HEK293 (cell line): ENCODE data around the gene GHITM.

ENCODE experiments used
- CTCF ChIA-PET: fragments of 350-600 bp; formaldehyde crosslinking; extraction: SDS; loops from one replicate; lab custom pipeline; 2021; ENCODE audit warnings: antibody characterized with exemption; lab: Yijun Ruan, JAX
- POLR2A ChIA-PET: fragments of 300-600 bp; formaldehyde crosslinking; extraction: SDS; loops from one replicate; lab custom pipeline; 2020; ENCODE audit warnings: antibody characterized with exemption, inconsistent platforms; lab: Yijun Ruan, JAX
- H3K27ac ChIP-seq: fragments of 200-500 bp; sonication (Bioruptor generic); 2 replicates; pipeline ENCODE4 v1.5.1; 2014; ENCODE audit warnings: low read depth, low read length, control low read depth, inconsistent platforms; ENCODE audit errors: extremely low read depth
- H3K36me3 ChIP-seq, 2 experiments: fragments of 200-500 bp in 1 of 2; sonication (Bioruptor generic) in 1 of 2; 1 replicate in 1 of 2; 2 replicates in 1 of 2; pipeline ENCODE4 v1.5.1; 2014 to 2017; ENCODE audit warnings: inconsistent platforms in 2 of 2, low read length in 2 of 2; ENCODE audit not compliant: control insufficient read depth in 2 of 2, insufficient read depth in 1 of 2
- H3K4me1 ChIP-seq: fragments of 200-500 bp; sonication (Bioruptor generic); 2 replicates; pipeline ENCODE4 v1.5.1; 2014; ENCODE audit warnings: mild to moderate bottlenecking, low read length, inconsistent platforms; ENCODE audit not compliant: control insufficient read depth, insufficient read depth
- H3K4me3 ChIP-seq: 2 replicates; pipeline ENCODE4 v1.5.1; 2011; ENCODE audit warnings: low read depth, mild to moderate bottlenecking, control low read depth, low read length, moderate library complexity
- H3K9me3 ChIP-seq: fragments of 200-500 bp; sonication (Bioruptor generic); 2 replicates; pipeline ENCODE4 v1.5.1; 2014; ENCODE audit warnings: low read depth, low read length, inconsistent platforms; ENCODE audit not compliant: control insufficient read depth, insufficient read depth
- BCL11A ChIP-seq: fragments of 450-650 bp; formaldehyde crosslinking; IDR thresholded peaks from 2 replicates; pipeline ENCODE4 v1.5.1; 2016; ENCODE audit warnings: low read depth, missing biosample characterization, missing genetic modification characterization
- EGR2 ChIP-seq: fragments of 450-650 bp; formaldehyde crosslinking; IDR thresholded peaks from 2 replicates; pipeline ENCODE4 v1.5.1; 2016; ENCODE audit warnings: low read depth, missing biosample characterization, missing genetic modification characterization
- KLF1 ChIP-seq: fragments of 450-650 bp; formaldehyde crosslinking; IDR thresholded peaks from 2 replicates; pipeline ENCODE4 v1.5.1; 2016; ENCODE audit warnings: missing biosample characterization, missing genetic modification characterization
- KLF8 ChIP-seq: fragments of 450-650 bp; formaldehyde crosslinking; IDR thresholded peaks from 2 replicates; pipeline ENCODE4 v1.5.1; 2016; ENCODE audit warnings: missing biosample characterization, missing genetic modification characterization
- MEIS1 ChIP-seq: sonication (generic); formaldehyde crosslinking; IDR thresholded peaks from 2 replicates; pipeline ENCODE4 v1.8.1; 2022; ENCODE audit warnings: missing genetic modification reagents, mild to moderate bottlenecking, borderline replicate concordance
- SCRT2 ChIP-seq: fragments of 450-650 bp; formaldehyde crosslinking; IDR thresholded peaks from 2 replicates; pipeline ENCODE4 v1.5.1; 2016; ENCODE audit warnings: missing biosample characterization, missing genetic modification characterization
- ZBTB17 ChIP-seq: fragments of 450-650 bp; formaldehyde crosslinking; IDR thresholded peaks from 2 replicates; pipeline ENCODE4 v1.5.1; 2016; ENCODE audit warnings: missing biosample characterization, missing genetic modification characterization
- ZBTB21 ChIP-seq: fragments of 450-650 bp; formaldehyde crosslinking; IDR thresholded peaks from 2 replicates; pipeline ENCODE4 v1.5.1; 2017; ENCODE audit warnings: missing biosample characterization, missing genetic modification characterization
- ZFP37 ChIP-seq: fragments of 450-650 bp; formaldehyde crosslinking; IDR thresholded peaks from 2 replicates; pipeline ENCODE4 v1.5.1; 2016; ENCODE audit warnings: missing biosample characterization, missing genetic modification characterization
- ZIC2 ChIP-seq: fragments of 450-650 bp; formaldehyde crosslinking; IDR thresholded peaks from 2 replicates; pipeline ENCODE4 v1.5.1; 2016; ENCODE audit warnings: missing biosample characterization, missing genetic modification characterization
- ZNF175 ChIP-seq: fragments of 450-650 bp; formaldehyde crosslinking; IDR thresholded peaks from 2 replicates; pipeline ENCODE4 v1.5.1; 2016; ENCODE audit warnings: missing biosample characterization, missing genetic modification characterization
- ZNF23 ChIP-seq: fragments of 450-650 bp; formaldehyde crosslinking; IDR thresholded peaks from 2 replicates; pipeline ENCODE4 v1.5.1; 2016; ENCODE audit warnings: missing biosample characterization, missing genetic modification characterization, borderline replicate concordance
- ZNF350 ChIP-seq: fragments of 450-650 bp; formaldehyde crosslinking; IDR thresholded peaks from 2 replicates; pipeline ENCODE4 v1.5.0; 2017; ENCODE audit warnings: missing biosample characterization, mild to moderate bottlenecking, missing genetic modification characterization
- ZNF391 ChIP-seq: fragments of 450-650 bp; formaldehyde crosslinking; IDR thresholded peaks from 2 replicates; pipeline ENCODE4 v1.5.1; 2016; ENCODE audit warnings: low read depth, missing biosample characterization, missing genetic modification characterization, borderline replicate concordance
- ZNF404 ChIP-seq: fragments of 450-650 bp; formaldehyde crosslinking; IDR thresholded peaks from 2 replicates; pipeline ENCODE4 v1.5.1; 2017; ENCODE audit warnings: missing biosample characterization, missing genetic modification characterization
- ZNF561 ChIP-seq: fragments of 450-650 bp; IDR thresholded peaks from 2 replicates; pipeline ENCODE4 v1.5.1; 2018; ENCODE audit warnings: missing biosample characterization, missing genetic modification characterization, borderline replicate concordance
- ZNF585B ChIP-seq: fragments of 450-650 bp; formaldehyde crosslinking; IDR thresholded peaks from 2 replicates; pipeline ENCODE4 v1.5.1; 2016; ENCODE audit warnings: missing biosample characterization, missing genetic modification characterization
- ZNF629 ChIP-seq: fragments of 450-650 bp; formaldehyde crosslinking; IDR thresholded peaks from 2 replicates; pipeline ENCODE4 v1.5.1; 2017; ENCODE audit warnings: missing biosample characterization, missing genetic modification characterization
- ZNF658 ChIP-seq: fragments of 450-650 bp; formaldehyde crosslinking; IDR thresholded peaks from 2 replicates; pipeline ENCODE4; 2016; ENCODE audit warnings: missing biosample characterization, missing genetic modification characterization
- ZNF843 ChIP-seq: fragments of 450-650 bp; formaldehyde crosslinking; IDR thresholded peaks from 2 replicates; pipeline ENCODE4 v1.5.1; 2016; ENCODE audit warnings: missing biosample characterization, missing genetic modification characterization
- ZSCAN16 ChIP-seq: fragments of 450-650 bp; formaldehyde crosslinking; IDR thresholded peaks from 2 replicates; pipeline ENCODE4 v1.5.1; 2016; ENCODE audit warnings: missing biosample characterization, missing genetic modification characterization
- TF ChIP-seq, protein P1 (sequence below): fragments of 450-650 bp; formaldehyde crosslinking; IDR thresholded peaks from 2 replicates; pipeline ENCODE4 v1.5.1; 2017; ENCODE audit warnings: missing biosample characterization, missing genetic modification characterization
- TF ChIP-seq, protein P2 (sequence below): fragments of 450-650 bp; formaldehyde crosslinking; IDR thresholded peaks from 2 replicates; pipeline ENCODE4 v1.5.1; 2016; ENCODE audit warnings: missing biosample characterization, missing genetic modification characterization, borderline replicate concordance
- TF ChIP-seq, protein P3 (sequence below): fragments of 450-650 bp; formaldehyde crosslinking; IDR thresholded peaks from 2 replicates; pipeline ENCODE4 v1.5.1; 2016; ENCODE audit warnings: missing biosample characterization, missing genetic modification characterization, low read depth
- TF ChIP-seq, protein P4 (sequence below): fragments of 450-650 bp; formaldehyde crosslinking; IDR thresholded peaks from 2 replicates; pipeline ENCODE4 v1.5.1; 2016; ENCODE audit warnings: missing biosample characterization, missing genetic modification characterization
- TF ChIP-seq, protein P5 (sequence below): fragments of 450-650 bp; formaldehyde crosslinking; IDR thresholded peaks from 2 replicates; pipeline ENCODE4 v1.5.1; 2017; ENCODE audit warnings: missing biosample characterization, missing genetic modification characterization

GHITM gene

DNA sequence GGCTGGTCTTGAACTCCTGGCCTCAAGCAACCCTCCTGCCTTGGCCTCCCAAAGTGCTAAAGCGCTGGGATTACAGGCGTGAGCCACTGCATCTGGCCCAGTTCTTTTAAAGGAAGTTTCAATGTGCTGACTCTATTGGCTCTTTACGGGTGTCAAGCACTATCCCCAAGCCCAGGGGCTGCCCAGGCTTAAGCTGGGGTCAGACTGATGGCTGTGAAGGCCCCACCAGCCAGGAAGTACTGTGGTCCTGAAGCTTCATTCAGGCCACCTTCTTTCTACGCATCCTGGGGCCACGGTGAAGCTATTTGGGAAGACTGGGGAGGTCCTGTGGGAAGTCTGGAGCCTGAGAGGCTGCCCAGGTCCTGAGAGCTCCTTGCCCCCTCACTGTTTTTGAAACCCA is 42.3 kb downstream of the GHITM start:
- TF ChIP-seq ZNF585B (tag by site-specific recombination) (no peak), MEIS1 (no peak), ZNF843 (tag by site-specific recombination) (no peak), ZBTB21 (tag by site-specific recombination) (no peak), SCRT2 (tag by site-specific recombination) (no peak), ZNF391 (tag by site-specific recombination) (no peak), EGR2 (no peak), ZBTB17 (tag by site-specific recombination) (no peak), ZNF629 (tag by site-specific recombination) (no peak), ZFP37 (no peak), ZNF175 (no peak), ZNF404 (tag by site-specific recombination) (no peak), ZNF350 (tag by site-specific recombination) (no peak)
- TF ChIP-seq, protein P1, sequence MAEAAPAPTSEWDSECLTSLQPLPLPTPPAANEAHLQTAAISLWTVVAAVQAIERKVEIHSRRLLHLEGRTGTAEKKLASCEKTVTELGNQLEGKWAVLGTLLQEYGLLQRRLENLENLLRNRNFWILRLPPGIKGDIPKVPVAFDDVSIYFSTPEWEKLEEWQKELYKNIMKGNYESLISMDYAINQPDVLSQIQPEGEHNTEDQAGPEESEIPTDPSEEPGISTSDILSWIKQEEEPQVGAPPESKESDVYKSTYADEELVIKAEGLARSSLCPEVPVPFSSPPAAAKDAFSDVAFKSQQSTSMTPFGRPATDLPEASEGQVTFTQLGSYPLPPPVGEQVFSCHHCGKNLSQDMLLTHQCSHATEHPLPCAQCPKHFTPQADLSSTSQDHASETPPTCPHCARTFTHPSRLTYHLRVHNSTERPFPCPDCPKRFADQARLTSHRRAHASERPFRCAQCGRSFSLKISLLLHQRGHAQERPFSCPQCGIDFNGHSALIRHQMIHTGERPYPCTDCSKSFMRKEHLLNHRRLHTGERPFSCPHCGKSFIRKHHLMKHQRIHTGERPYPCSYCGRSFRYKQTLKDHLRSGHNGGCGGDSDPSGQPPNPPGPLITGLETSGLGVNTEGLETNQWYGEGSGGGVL (tag by site-specific recombination), result no peak
- TF ChIP-seq, protein P2, sequence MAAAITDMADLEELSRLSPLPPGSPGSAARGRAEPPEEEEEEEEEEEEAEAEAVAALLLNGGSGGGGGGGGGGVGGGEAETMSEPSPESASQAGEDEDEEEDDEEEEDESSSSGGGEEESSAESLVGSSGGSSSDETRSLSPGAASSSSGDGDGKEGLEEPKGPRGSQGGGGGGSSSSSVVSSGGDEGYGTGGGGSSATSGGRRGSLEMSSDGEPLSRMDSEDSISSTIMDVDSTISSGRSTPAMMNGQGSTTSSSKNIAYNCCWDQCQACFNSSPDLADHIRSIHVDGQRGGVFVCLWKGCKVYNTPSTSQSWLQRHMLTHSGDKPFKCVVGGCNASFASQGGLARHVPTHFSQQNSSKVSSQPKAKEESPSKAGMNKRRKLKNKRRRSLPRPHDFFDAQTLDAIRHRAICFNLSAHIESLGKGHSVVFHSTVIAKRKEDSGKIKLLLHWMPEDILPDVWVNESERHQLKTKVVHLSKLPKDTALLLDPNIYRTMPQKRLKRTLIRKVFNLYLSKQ (tag by site-specific recombination), result no peak
- TF ChIP-seq, protein P3, sequence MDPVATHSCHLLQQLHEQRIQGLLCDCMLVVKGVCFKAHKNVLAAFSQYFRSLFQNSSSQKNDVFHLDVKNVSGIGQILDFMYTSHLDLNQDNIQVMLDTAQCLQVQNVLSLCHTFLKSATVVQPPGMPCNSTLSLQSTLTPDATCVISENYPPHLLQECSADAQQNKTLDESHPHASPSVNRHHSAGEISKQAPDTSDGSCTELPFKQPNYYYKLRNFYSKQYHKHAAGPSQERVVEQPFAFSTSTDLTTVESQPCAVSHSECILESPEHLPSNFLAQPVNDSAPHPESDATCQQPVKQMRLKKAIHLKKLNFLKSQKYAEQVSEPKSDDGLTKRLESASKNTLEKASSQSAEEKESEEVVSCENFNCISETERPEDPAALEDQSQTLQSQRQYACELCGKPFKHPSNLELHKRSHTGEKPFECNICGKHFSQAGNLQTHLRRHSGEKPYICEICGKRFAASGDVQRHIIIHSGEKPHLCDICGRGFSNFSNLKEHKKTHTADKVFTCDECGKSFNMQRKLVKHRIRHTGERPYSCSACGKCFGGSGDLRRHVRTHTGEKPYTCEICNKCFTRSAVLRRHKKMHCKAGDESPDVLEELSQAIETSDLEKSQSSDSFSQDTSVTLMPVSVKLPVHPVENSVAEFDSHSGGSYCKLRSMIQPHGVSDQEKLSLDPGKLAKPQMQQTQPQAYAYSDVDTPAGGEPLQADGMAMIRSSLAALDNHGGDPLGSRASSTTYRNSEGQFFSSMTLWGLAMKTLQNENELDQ (tag by site-specific recombination), result no peak
- POLR2A ChIA-PET, result no interaction called here
- Histone ChIP-seq H3K4me3 (no peak overlapping the region), H3K36me3 (no peaks in the 10 kb centered on the region), H3K27ac (no peak overlapping the region), H3K4me1 (no peaks in the 10 kb centered on the region), H3K9me3 (no peaks in the 10 kb centered on the region)
- CTCF ChIA-PET, result no interaction called here

DNA sequence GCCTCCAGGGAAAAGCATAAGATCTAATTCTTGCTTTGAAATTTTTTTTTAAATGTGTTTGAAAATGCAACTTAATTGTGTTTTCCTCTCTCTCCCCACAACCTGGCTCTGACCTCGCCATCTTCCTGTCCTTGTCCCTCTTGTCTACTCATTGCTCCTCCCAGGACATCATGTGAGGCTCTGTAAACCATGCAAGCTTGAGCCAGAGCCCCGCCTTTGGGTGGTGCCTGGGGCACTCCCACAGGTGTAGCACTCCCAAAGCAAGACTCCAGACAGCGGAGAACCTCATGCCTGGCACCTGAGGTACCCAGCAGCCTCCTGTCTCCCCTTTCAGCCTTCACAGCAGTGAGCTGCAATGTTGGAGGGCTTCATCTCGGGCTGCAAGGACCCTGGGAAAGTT is 45.2 kb downstream of the GHITM start:
- no peak overlapping the region for H3K27ac ChIP-seq
- H3K9me3 ChIP-seq, result no peaks in the 10 kb centered on the region
- POLR2A ChIA-PET, result no interaction called here
- TF ChIP-seq, protein P4, sequence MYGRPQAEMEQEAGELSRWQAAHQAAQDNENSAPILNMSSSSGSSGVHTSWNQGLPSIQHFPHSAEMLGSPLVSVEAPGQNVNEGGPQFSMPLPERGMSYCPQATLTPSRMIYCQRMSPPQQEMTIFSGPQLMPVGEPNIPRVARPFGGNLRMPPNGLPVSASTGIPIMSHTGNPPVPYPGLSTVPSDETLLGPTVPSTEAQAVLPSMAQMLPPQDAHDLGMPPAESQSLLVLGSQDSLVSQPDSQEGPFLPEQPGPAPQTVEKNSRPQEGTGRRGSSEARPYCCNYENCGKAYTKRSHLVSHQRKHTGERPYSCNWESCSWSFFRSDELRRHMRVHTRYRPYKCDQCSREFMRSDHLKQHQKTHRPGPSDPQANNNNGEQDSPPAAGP (tag by site-specific recombination), result no peak
- no peak for TF ChIP-seq KLF8
- peak; percentile 64 for TF ChIP-seq KLF1
- TF ChIP-seq BCL11A (tag by site-specific recombination), result no peak
- TF ChIP-seq, protein P5, sequence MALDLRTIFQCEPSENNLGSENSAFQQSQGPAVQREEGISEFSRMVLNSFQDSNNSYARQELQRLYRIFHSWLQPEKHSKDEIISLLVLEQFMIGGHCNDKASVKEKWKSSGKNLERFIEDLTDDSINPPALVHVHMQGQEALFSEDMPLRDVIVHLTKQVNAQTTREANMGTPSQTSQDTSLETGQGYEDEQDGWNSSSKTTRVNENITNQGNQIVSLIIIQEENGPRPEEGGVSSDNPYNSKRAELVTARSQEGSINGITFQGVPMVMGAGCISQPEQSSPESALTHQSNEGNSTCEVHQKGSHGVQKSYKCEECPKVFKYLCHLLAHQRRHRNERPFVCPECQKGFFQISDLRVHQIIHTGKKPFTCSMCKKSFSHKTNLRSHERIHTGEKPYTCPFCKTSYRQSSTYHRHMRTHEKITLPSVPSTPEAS (tag by site-specific recombination), result no peak
- TF ChIP-seq ZIC2, result no peak
- no peak for TF ChIP-seq ZNF658 (tag by site-specific recombination)
- TF ChIP-seq ZSCAN16, result 0 out of 2 replicates have a peak, but pooled peaks have one; percentile 22
- no peak for TF ChIP-seq ZNF23
- TF ChIP-seq ZNF561, result no peak
- H3K4me1 ChIP-seq, result no peaks in the 10 kb centered on the region
- CTCF ChIA-PET, result no interaction called here
- H3K4me3 ChIP-seq, result no peak overlapping the region
- H3K36me3 ChIP-seq, result no peaks in the 10 kb centered on the region
